Tibial artery (tissue), 4 donors: ENCODE results near the gene ING3.

Experiments used
- DNase-seq, 2 donors: peaks; one replicate each; pipeline ENCODE4 v3.0.0-alpha.2; 2019
- H3K27ac ChIP-seq, 2 donors: fragments of 200-600 bp; sonication (generic) in 1 of 2; 1 replicate in 1 of 2; 2 replicates in 1 of 2; pipeline ENCODE4 v1.5.1; 2018 to 2019; ENCODE audit warnings: mild to moderate bottlenecking in 1 of 2
- H3K27me3 ChIP-seq, 2 donors: fragments of 200-600 bp; sonication (generic) in 1 of 2; one replicate each; pipeline versions ENCODE4 v1.5.1 to v1.6.0; 2016 to 2019
- H3K36me3 ChIP-seq, 3 donors: fragments of 200-600 bp; sonication (generic) in 2 of 3; one replicate each; pipeline ENCODE4 v1.5.1; 2016 to 2019; ENCODE audit warnings: mild to moderate bottlenecking in 2 of 3
- H3K4me1 ChIP-seq, 4 donors: fragments of 200-600 bp; sonication (generic) in 2 of 4; 1 replicate in 3 of 4; 2 replicates in 1 of 4; pipeline ENCODE4 v1.5.1; 2016 to 2019
- H3K4me3 ChIP-seq, 2 donors: fragments of 200-600 bp; sonication (generic) in 1 of 2; 1 replicate in 1 of 2; 2 replicates in 1 of 2; pipeline ENCODE4 v1.5.1; 2018 to 2019; ENCODE audit warnings: mild to moderate bottlenecking in 2 of 2
- H3K9me3 ChIP-seq, 3 donors: fragments of 200-600 bp; sonication (generic) in 1 of 3; one replicate each; pipeline ENCODE4 v1.5.1; 2016 to 2019
- CTCF ChIP-seq, 2 experiments: fragments of 200-600 bp in 1 of 2; fragments of 450-650 bp in 1 of 2; IDR thresholded peaks; one replicate each; pipeline ENCODE4 v1.5.1; 2017 to 2019; ENCODE audit warnings: antibody characterized with exemption in 2 of 2, mild to moderate bottlenecking in 1 of 2, moderate library complexity in 1 of 2
- intact Hi-C: fragments of 100-400 bp; cut with DNase I; formaldehyde crosslinking; loops from one replicate; pipeline ENCODE4 v1.15.0; 2023; ENCODE audit warnings: low total_unique reads

ING3 gene

GRCh38 chr7:121026159-121026558, 75.6 kb downstream of the ING3 start:
- TF ChIP-seq CTCF (IDR thresholded peaks at IDR 0.05), result no peak
- intact Hi-C loops, result no loop called here
- H3K27ac ChIP-seq, result peak overlapping the region; percentile 74 to 78
- no peak for DNase-seq
- H3K4me1 ChIP-seq, result peaks cover 0 to 95% (median 29%) of the 10 kb centered on the region in 4 donors
- no peaks in the 10 kb centered on the region for H3K9me3 ChIP-seq
- no peaks in the 10 kb centered on the region for H3K36me3 ChIP-seq
- no peaks in the 10 kb centered on the region for H3K27me3 ChIP-seq
- no peak overlapping the region for H3K4me3 ChIP-seq

GRCh38 chr7:121026577-121027111, 76.1 kb downstream of the ING3 start:
- Histone ChIP-seq H3K9me3 (no peaks in the 10 kb centered on the region), H3K27me3 (no peaks in the 10 kb centered on the region), H3K4me3 (no peak overlapping the region), H3K4me1 (peaks cover 0 to 93% (median 26%) of the 10 kb centered on the region in 4 donors), H3K36me3 (no peaks in the 10 kb centered on the region), H3K27ac (peak overlapping the region; percentile 74 to 78)
- intact Hi-C loops, result no loop called here
- no peak for DNase-seq
- TF ChIP-seq CTCF (IDR thresholded peaks at IDR 0.05), result no peak
